ENCODE data around the gene MRNIP. TPM values are rescaled to one million over a fixed set of nuclear protein-coding genes. Genes with fewer than 3 reads are reported as not detected.

MRNIP gene
- total and polyA plus RNA-seq, 2 of the 8 experiments (the other 6 are each of a cell fraction or from before 2014, with no cell fraction given), result 29.6 TPM

DNA sequence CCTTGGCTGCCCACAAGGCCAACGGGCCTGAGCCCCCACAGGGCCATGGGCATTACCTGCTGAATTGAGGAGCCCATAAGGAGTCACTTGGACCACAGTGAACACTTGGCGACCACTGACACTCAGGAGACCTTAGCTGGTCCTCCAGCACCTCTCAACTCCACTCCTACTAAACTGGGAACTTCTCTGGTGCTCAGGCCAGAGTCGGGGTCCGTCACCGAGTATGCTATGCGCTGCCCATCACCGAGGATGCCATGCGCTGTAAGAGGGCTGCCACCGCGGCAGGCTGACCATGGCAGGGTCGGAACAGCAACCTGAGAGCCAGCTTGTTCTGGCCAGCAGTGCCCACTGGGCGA, 38.5 kb downstream of the MRNIP start:
- 80% methylated on average over 12 of the region's 12 CpGs; no CpG with 5 or more reads in 1 of the 2 experiments for WGBS, 2 experiments (ENCODE audit: extremely low coverage in 1 of 2, insufficient coverage in 1 of 2, insufficient read length in 1 of 2, insufficient replicate concordance in 2 of 2, low coverage in 1 of 2, low lambda C conversion rate in 2 of 2, missing lambda C conversion rate in 1 of 2)
- TF ChIP-seq TAF7 (optimal IDR thresholded peaks at IDR 0.05; ENCODE audit: borderline replicate concordance, low read depth, low read length), result no peak

More for the DNA sequence above, 38.5 kb downstream of the MRNIP start:
- peak overlapping the region; percentile 96; the same call in 1 of the 2 replicates for H2BK5ac ChIP-seq (ENCODE audit: low read depth, low read length)
- H3K27me3 ChIP-seq (replicated peaks in 1 of 4; ENCODE audit: control insufficient read depth in 3 of 4, extremely low read depth in 1 of 4, insufficient read depth in 3 of 4, low read length in 3 of 4), result peaks cover 0 to 5% (median 2%) of the 10 kb centered on the region in 4 experiments; a peak in 2 of 7 replicates
- H4K20me1 ChIP-seq (replicated peaks in 1 of 2; ENCODE audit: control insufficient read depth in 1 of 2, insufficient read depth in 2 of 2, low read length in 2 of 2), result peaks cover 8 to 20% of the 10 kb centered on the region in 2 experiments
- H2BK15ac ChIP-seq (ENCODE audit: low read length), result peak overlapping the region; percentile 100
- H3K79me1 ChIP-seq (ENCODE audit: low read depth, low read length), result peaks cover 8% of the 10 kb centered on the region
- H4K5ac ChIP-seq (ENCODE audit: insufficient read length, low read depth, low read length), result peak overlapping the region; percentile 88
- H4K91ac ChIP-seq (replicated peaks; ENCODE audit: insufficient read length, low read length), result peak overlapping the region; percentile 98
- ChIA-PET POLR2A (ENCODE audit: partially characterized antibody) (interaction anchor here (0.6 to 12.6 kb wide), 19 partner anchors 8 to 214 kb away, joined by 3 to 207 read pairs (median 3); partner anchors contain the start of genes HNRNPH1, LTC4S and MGAT4B), CTCF (ENCODE audit: partially characterized antibody) (interaction anchor here (0.8 to 1.8 kb wide), 5 partner anchors 9 to 49 kb away, joined by 3 to 6 read pairs (median 5); no protein-coding TSS in a partner anchor)
- no peak overlapping the region for H3K56ac ChIP-seq (replicated peaks; ENCODE audit: insufficient read length, low read depth, low read length)
- H3K23me2 ChIP-seq (ENCODE audit: low read depth, low read length), result peaks cover 15% of the 10 kb centered on the region; the same call in 1 of the 2 replicates
- H2AK5ac ChIP-seq (ENCODE audit: low read depth, low read length), result peak overlapping the region; percentile 97
- H3K14ac ChIP-seq (ENCODE audit: insufficient read length), result no peak overlapping the region
- H3K9ac ChIP-seq (replicated peaks in 1 of 4; ENCODE audit: extremely low read depth in 1 of 4, low read depth in 3 of 4, low read length in 3 of 4), result no peak overlapping the region
- peaks cover 6 to 19% (median 15%) of the 10 kb centered on the region in 4 experiments; a peak in 7 of 8 replicates for H3K36me3 ChIP-seq (ENCODE audit: control insufficient read depth in 2 of 4, insufficient read depth in 4 of 4, low read length in 3 of 4)
- peak overlapping the region; percentile 97 for H2BK120ac ChIP-seq (replicated peaks; ENCODE audit: low read depth, low read length)
- H3K79me2 ChIP-seq (ENCODE audit: control insufficient read depth in 1 of 2, insufficient read depth in 2 of 2, low read length in 2 of 2), result peaks cover 4 to 28% of the 10 kb centered on the region in 2 experiments; a peak in 2 of 4 replicates
- H2BK12ac ChIP-seq (ENCODE audit: low read depth, low read length), result peak overlapping the region; percentile 97
- no peak overlapping the region for H2AFZ ChIP-seq (ENCODE audit: low read length)
- H3K27ac ChIP-seq (ENCODE audit: low read depth, low read length), result peak overlapping the region; percentile 67; the same call in 1 of the 2 replicates
- peak overlapping the region; percentile 100 for H3K4ac ChIP-seq (replicated peaks; ENCODE audit: insufficient read length, low read depth, low read length)
- peaks cover 4 to 38% (median 33%) of the 10 kb centered on the region in 4 experiments for H3K4me1 ChIP-seq (replicated peaks in 1 of 4; ENCODE audit: control insufficient read depth in 3 of 4, insufficient read depth in 4 of 4, low read length in 3 of 4)
- H2BK20ac ChIP-seq (ENCODE audit: low read length), result peak overlapping the region; percentile 99
- no peaks in the 10 kb centered on the region for H3K9me3 ChIP-seq (ENCODE audit: insufficient read depth in 2 of 2, low read depth in 1 of 2, low read length in 1 of 2)
- peak overlapping the region; percentile 99 for H3K18ac ChIP-seq (ENCODE audit: extremely low read depth, low read length)
- DNase-seq (ENCODE audit: low read depth in 1 of 2, low spot score in 2 of 2) (peak in 1 of 2 experiments; percentile 67), FAIRE-seq (no peak)
- peak overlapping the region in 1 of 4 experiments; percentile 91; a peak in 5 of 8 replicates for H3K4me3 ChIP-seq (ENCODE audit: extremely low read depth in 1 of 4, insufficient read depth in 2 of 4, low read depth in 3 of 4, low read length in 4 of 4)
- H3K23ac ChIP-seq (ENCODE audit: insufficient read length), result no peak overlapping the region
- peak overlapping the region; percentile 79 for H4K8ac ChIP-seq (ENCODE audit: extremely low read depth, insufficient read depth, low read length)
- peak overlapping the region; percentile 54 to 81 for H3K4me2 ChIP-seq (ENCODE audit: insufficient read depth in 1 of 2, low read depth in 2 of 2, low read length in 2 of 2)

Measured in H1 (cell line).